Lung microvascular endothelial cell (primary cell): ENCODE results near the gene RAB35. TPM values are rescaled to one million over a fixed set of nuclear protein-coding genes. Genes with fewer than 3 reads are reported as not detected.

Experiments used
- DNase-seq, 2 donors: peaks; one replicate each; pipeline versions ENCODE4 v3.0.0 to v3.0.0-alpha.2; 2010; ENCODE audit warnings: low read depth in 2 of 2
- total RNA-seq: library from RNA; depleted of rRNA; stranded (reverse); fragments of >200 nt; gene quantifications from 2 replicates; pipeline ENCODE4 v1.2.1, GENCODE V29; 2014

RAB35 gene
- 30.9 and 41.3 TPM in 2 replicates for total RNA-seq

GRCh38 chr12:120116441-120116791, at the start of gene RAB35:
RAB35 (minus strand) TSS chr12:120116753; CDS start chr12:120116650, 103 bp downstream.
- no peak for DNase-seq

- DNase-seq: no peak
Observed at GRCh38 chr12:120164293-120164692, 47.7 kb upstream of the RAB35 start.

GRCh38 chr12:120162763-120163162, 46.2 kb upstream of the RAB35 start:
- no peak for DNase-seq

GRCh38 chr12:120161852-120162251, 45.3 kb upstream of the RAB35 start:
- no peak for DNase-seq

- DNase-seq: no peak
Observed at GRCh38 chr12:120159509-120160237, 43.1 kb upstream of the RAB35 start.

- no peak for DNase-seq
Observed at GRCh38 chr12:120158351-120158750, 41.8 kb upstream of the RAB35 start.

GRCh38 chr12:120157678-120158077, 41.1 kb upstream of the RAB35 start:
- DNase-seq: no peak

GRCh38 chr12:120156315-120157259, 40.0 kb upstream of the RAB35 start:
- no peak for DNase-seq

- no peak for DNase-seq
Observed at GRCh38 chr12:120155072-120155471, 38.5 kb upstream of the RAB35 start.

- no peak for DNase-seq
Observed at GRCh38 chr12:120150919-120151525, 34.5 kb upstream of the RAB35 start.

GRCh38 chr12:120148011-120148410, 31.5 kb upstream of the RAB35 start:
- DNase-seq: no peak

- DNase-seq: no peak
Observed at GRCh38 chr12:120145164-120145563, 28.6 kb upstream of the RAB35 start.

GRCh38 chr12:120144215-120144614, 27.7 kb upstream of the RAB35 start:
- DNase-seq: no peak

GRCh38 chr12:120142231-120142877, 25.8 kb upstream of the RAB35 start:
- no peak for DNase-seq

- DNase-seq: no peak
Observed at GRCh38 chr12:120141336-120141735, 24.8 kb upstream of the RAB35 start.

- no peak for DNase-seq
Observed at GRCh38 chr12:120140603-120141002, 24.1 kb upstream of the RAB35 start.

- DNase-seq: no peak
Observed at GRCh38 chr12:120139958-120140357, 23.4 kb upstream of the RAB35 start.

- DNase-seq: no peak
Observed at GRCh38 chr12:120138366-120138765, 21.8 kb upstream of the RAB35 start.

- DNase-seq: no peak
Observed at GRCh38 chr12:120137833-120138232, 21.3 kb upstream of the RAB35 start.

GRCh38 chr12:120136093-120136770, 19.7 kb upstream of the RAB35 start:
- DNase-seq: no peak

- no peak for DNase-seq
Observed at GRCh38 chr12:120134307-120134980, 17.9 kb upstream of the RAB35 start.
